Adrenal gland (tissue), 5 donors: ENCODE measurements around the gene MYEOV.

Source experiments
- POLR2A ChIP-seq, 2 donors: fragments of 450-650 bp; IDR thresholded peaks; one replicate each; pipeline ENCODE4 v1.6.1; 2017; ENCODE audit warnings: antibody characterized with exemption in 2 of 2, mild to moderate bottlenecking in 2 of 2, moderate library complexity in 1 of 2
- TF ChIP-seq, protein P1 (sequence below), 6 experiments: fragments of 450-650 bp in 4 of 6; fragments of 200-600 bp in 2 of 6; sonication (generic) in 1 of 6; IDR thresholded peaks; 1 replicate in 5 of 6; 2 replicates in 1 of 6; pipeline versions ENCODE4 v1.5.1 to v1.8.0; 2016 to 2021; ENCODE audit warnings: antibody characterized with exemption in 6 of 6, mild to moderate bottlenecking in 2 of 6, moderate library complexity in 1 of 6
- donor health status: DM: no; HTN: no; CAD: no.

DNA sequence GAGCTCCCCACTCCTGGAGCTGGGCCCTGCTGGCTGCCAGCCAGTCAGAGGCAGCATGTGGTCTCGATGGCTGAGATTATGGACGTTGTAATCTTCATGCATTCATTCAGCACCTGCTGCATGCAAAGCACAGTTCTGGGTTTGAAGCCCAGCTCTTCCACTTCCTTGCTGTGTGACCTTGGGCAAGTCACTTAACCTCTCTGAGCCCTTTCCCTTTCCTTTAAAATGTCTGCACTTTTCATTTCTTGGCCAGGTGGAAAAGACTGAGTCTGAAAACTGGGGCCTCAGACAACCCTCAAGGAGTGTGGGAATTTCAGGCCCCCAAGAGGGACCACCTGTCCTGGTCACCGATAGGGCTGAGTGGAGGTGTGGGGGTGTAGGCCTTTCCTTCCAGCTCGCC, 24.6 kb upstream of the MYEOV start:
- TF ChIP-seq POLR2A (IDR thresholded peaks at IDR 0.05): no peak
- TF ChIP-seq, protein P1, sequence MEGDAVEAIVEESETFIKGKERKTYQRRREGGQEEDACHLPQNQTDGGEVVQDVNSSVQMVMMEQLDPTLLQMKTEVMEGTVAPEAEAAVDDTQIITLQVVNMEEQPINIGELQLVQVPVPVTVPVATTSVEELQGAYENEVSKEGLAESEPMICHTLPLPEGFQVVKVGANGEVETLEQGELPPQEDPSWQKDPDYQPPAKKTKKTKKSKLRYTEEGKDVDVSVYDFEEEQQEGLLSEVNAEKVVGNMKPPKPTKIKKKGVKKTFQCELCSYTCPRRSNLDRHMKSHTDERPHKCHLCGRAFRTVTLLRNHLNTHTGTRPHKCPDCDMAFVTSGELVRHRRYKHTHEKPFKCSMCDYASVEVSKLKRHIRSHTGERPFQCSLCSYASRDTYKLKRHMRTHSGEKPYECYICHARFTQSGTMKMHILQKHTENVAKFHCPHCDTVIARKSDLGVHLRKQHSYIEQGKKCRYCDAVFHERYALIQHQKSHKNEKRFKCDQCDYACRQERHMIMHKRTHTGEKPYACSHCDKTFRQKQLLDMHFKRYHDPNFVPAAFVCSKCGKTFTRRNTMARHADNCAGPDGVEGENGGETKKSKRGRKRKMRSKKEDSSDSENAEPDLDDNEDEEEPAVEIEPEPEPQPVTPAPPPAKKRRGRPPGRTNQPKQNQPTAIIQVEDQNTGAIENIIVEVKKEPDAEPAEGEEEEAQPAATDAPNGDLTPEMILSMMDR (IDR thresholded peaks at IDR 0.05): no peak
